HepG2 (cell line): ENCODE measurements around the gene CDHR5. TPM values are rescaled to one million over a fixed set of nuclear protein-coding genes. Genes with fewer than 3 reads are reported as not detected.

Source experiments
- ASH2L ChIP-seq: fragments of 300-600, 200-600 bp; sonication (generic); IDR thresholded peaks from 2 replicates; pipeline ENCODE4 v1.7.0; 2017; ENCODE audit warnings: low read depth, mild to moderate bottlenecking, moderate library complexity, mixed read lengths, low read length; ENCODE audit not compliant: insufficient read length
- GTF2F1 ChIP-seq: fragments of 150-350 bp; IDR thresholded peaks from 2 replicates; pipeline ENCODE4 v1.6.1; 2014; ENCODE audit warnings: low read length
- HDAC6 ChIP-seq: fragments of 200-600 bp; sonication (generic); IDR thresholded peaks from 2 replicates; pipeline ENCODE4 v1.7.0; 2017; ENCODE audit warnings: mild to moderate bottlenecking, antibody characterized with exemption, low read length, low read depth
- JUNB ChIP-seq: sonication (generic); formaldehyde crosslinking; IDR thresholded peaks from 2 replicates; pipeline ENCODE4 v1.8.0; 2022; ENCODE audit warnings: missing genetic modification reagents, mild to moderate bottlenecking, borderline replicate concordance
- KAT7 ChIP-seq: IDR thresholded peaks from 2 replicates; pipeline ENCODE4 v1.6.1; 2018; ENCODE audit warnings: borderline replicate concordance, missing compliant biosample characterization
- MAFF ChIP-seq: IDR thresholded peaks from 2 replicates; pipeline ENCODE4 v1.6.1; 2011; ENCODE audit warnings: low read depth, low read length, improper control_type of control experiment
- NFYC ChIP-seq: IDR thresholded peaks from 2 replicates; pipeline ENCODE4 v1.6.1; 2016; ENCODE audit warnings: missing genetic modification reagents, missing compliant biosample characterization
- RORA ChIP-seq: sonication (generic); formaldehyde crosslinking; IDR thresholded peaks from 2 replicates; pipeline ENCODE4 v1.5.0; 2020; ENCODE audit warnings: mild to moderate bottlenecking, missing genetic modification reagents, moderate library complexity
- SAP130 ChIP-seq: IDR thresholded peaks from 2 replicates; pipeline ENCODE4 v1.6.1; 2016; ENCODE audit warnings: low read depth
- SCMH1 ChIP-seq: sonication (generic); formaldehyde crosslinking; IDR thresholded peaks from 2 replicates; pipeline ENCODE4 v1.9.0; 2021; ENCODE audit warnings: missing genetic modification reagents, mild to moderate bottlenecking, borderline replicate concordance
- SNAPC2 ChIP-seq: sonication (generic); formaldehyde crosslinking; IDR thresholded peaks from 2 replicates; pipeline ENCODE4 v1.8.1; 2022; ENCODE audit warnings: mild to moderate bottlenecking, missing genetic modification reagents
- SP2 ChIP-seq: sonication (generic); formaldehyde crosslinking; IDR thresholded peaks from 2 replicates; pipeline ENCODE4 v1.5.1; 2020; ENCODE audit warnings: mild to moderate bottlenecking, missing genetic modification reagents
- SP5 ChIP-seq: IDR thresholded peaks from 2 replicates; pipeline ENCODE4 v1.6.1; 2016; ENCODE audit warnings: low read depth, borderline replicate concordance
- TAF1 ChIP-seq: sonication (generic); formaldehyde crosslinking; IDR thresholded peaks from 2 replicates; pipeline ENCODE4 v1.4.0; 2020; ENCODE audit warnings: missing genetic modification reagents
- TARDBP ChIP-seq: sonication (generic); formaldehyde crosslinking; IDR thresholded peaks from 2 replicates; pipeline ENCODE4 v1.8.0; 2022; ENCODE audit warnings: mild to moderate bottlenecking, missing genetic modification reagents
- TBL1XR1 ChIP-seq: fragments of 150-350 bp; IDR thresholded peaks from 2 replicates; pipeline ENCODE4 v1.6.1; 2014; ENCODE audit warnings: borderline replicate concordance, low read length; ENCODE audit not compliant: partially characterized antibody
- ZFP36L1 ChIP-seq: sonication (generic); formaldehyde crosslinking; IDR thresholded peaks from 2 replicates; pipeline ENCODE4 v1.8.0; 2022; ENCODE audit warnings: mild to moderate bottlenecking, missing genetic modification reagents, moderate library complexity
- ZNF121 ChIP-seq: sonication (generic); formaldehyde crosslinking; IDR thresholded peaks from 2 replicates; pipeline ENCODE4 v1.5.0; 2020; ENCODE audit warnings: mild to moderate bottlenecking, missing genetic modification reagents
- ZNF337 ChIP-seq: sonication (generic); formaldehyde crosslinking; IDR thresholded peaks from 2 replicates; pipeline ENCODE4 v1.5.1; 2020; ENCODE audit warnings: missing genetic modification reagents, low read depth, mild to moderate bottlenecking, borderline replicate concordance
- ZNF44 ChIP-seq: sonication (generic); formaldehyde crosslinking; IDR thresholded peaks from 2 replicates; pipeline ENCODE4 v1.5.1; 2020; ENCODE audit warnings: mild to moderate bottlenecking, missing genetic modification reagents
- ZNF790 ChIP-seq: sonication (generic); formaldehyde crosslinking; IDR thresholded peaks from 2 replicates; pipeline ENCODE4 v1.8.0; 2022; ENCODE audit warnings: missing genetic modification reagents, mild to moderate bottlenecking, borderline replicate concordance
- ZSCAN25 ChIP-seq: sonication (generic); formaldehyde crosslinking; IDR thresholded peaks from 2 replicates; pipeline ENCODE4 v1.8.0; 2022; ENCODE audit warnings: mild to moderate bottlenecking, missing genetic modification reagents
- polyA plus RNA-seq, 8 experiments: library from polyadenylated mRNA; depleted of rRNA in 3 of 8; stranded (reverse) in 7 of 8; unstranded in 1 of 8; fragments of >200 nt; fragmentation: Illumina TruSeq in 4 of 8; extraction: Trizol in 4 of 8; gene quantifications; 2 replicates each; pipeline versions ENCODE4 v1.2.1 to v1.2.3, GENCODE V29; 2011 to 2016; ENCODE audit warnings: low read depth in 4 of 8, missing spikeins in 1 of 8, mixed read lengths in 1 of 8; ENCODE audit not compliant: insufficient read depth in 1 of 8
- total RNA-seq, 5 experiments: library from RNA; depleted of rRNA; stranded (reverse); fragments of >200 nt; fragmentation: Illumina TruSeq; extraction: Trizol; gene quantifications; 2 replicates each; pipeline ENCODE4 v1.2.3, GENCODE V29; 2016; ENCODE audit warnings: low read depth in 1 of 5
- TF ChIP-seq, protein P1 (sequence below): sonication (generic); formaldehyde crosslinking; IDR thresholded peaks from 2 replicates; pipeline ENCODE4 v1.8.0; 2023; ENCODE audit warnings: mild to moderate bottlenecking, missing genetic modification reagents
- TF ChIP-seq, protein P2 (sequence below): sonication (generic); formaldehyde crosslinking; IDR thresholded peaks from 2 replicates; pipeline ENCODE4 v1.5.0; 2020; ENCODE audit warnings: missing genetic modification reagents
- TF ChIP-seq, protein P3 (sequence below): IDR thresholded peaks from 2 replicates; pipeline ENCODE4 v1.6.1; 2018; ENCODE audit warnings: missing genetic modification reagents, mild to moderate bottlenecking, missing compliant biosample characterization
- TF ChIP-seq, protein P4 (sequence below): sonication (generic); IDR thresholded peaks from 2 replicates; pipeline ENCODE4 v1.6.1; 2016; ENCODE audit warnings: low read depth, borderline replicate concordance
- TF ChIP-seq, protein P5 (sequence below): sonication (generic); formaldehyde crosslinking; IDR thresholded peaks from 2 replicates; pipeline ENCODE4 v1.5.0; 2020; ENCODE audit warnings: missing genetic modification reagents
- TF ChIP-seq, protein P6 (sequence below): IDR thresholded peaks from 2 replicates; pipeline ENCODE4 v1.6.1; 2016; ENCODE audit warnings: low read depth, borderline replicate concordance

The CDHR5 gene
- total and polyA plus RNA-seq, 2 of the 13 experiments (the other 11 are each of a cell fraction or from before 2014, with no cell fraction given) = 0.46 to 0.71 TPM

DNA sequence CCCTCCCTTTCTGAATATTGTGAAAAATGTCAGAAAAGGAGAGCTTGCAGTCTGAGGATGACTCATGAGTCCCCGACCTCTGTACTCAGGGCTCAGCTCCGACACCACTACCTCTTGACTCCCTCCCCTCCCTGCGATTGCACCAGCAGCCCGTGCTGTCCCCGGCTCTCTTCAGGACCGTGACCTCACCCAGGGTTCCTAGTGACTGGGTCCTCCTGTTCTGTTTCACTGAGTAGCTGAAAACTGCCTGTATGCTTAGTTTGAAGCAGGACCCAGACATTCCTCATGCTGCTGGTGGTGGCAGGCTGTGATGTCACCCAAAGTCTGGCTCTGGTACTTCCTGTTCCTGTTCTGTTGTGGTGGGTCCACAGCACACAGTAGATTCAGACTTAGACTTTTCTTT lies 36.8 kb downstream of the CDHR5 start (continued):
- TF ChIP-seq, protein P1, sequence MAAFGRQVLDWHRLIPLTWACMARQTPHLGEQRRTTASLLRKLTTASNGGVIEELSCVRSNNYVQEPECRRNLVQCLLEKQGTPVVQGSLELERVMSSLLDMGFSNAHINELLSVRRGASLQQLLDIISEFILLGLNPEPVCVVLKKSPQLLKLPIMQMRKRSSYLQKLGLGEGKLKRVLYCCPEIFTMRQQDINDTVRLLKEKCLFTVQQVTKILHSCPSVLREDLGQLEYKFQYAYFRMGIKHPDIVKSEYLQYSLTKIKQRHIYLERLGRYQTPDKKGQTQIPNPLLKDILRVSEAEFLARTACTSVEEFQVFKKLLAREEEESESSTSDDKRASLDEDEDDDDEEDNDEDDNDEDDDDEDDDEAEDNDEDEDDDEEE = peak; percentile 37; the same call in 1 of the 2 replicates
- TF ChIP-seq SAP130 (peak; percentile 94), HDAC6 (no peak), MAFF (peak; percentile 48), KAT7 (CRISPR knock-in tag) (0 out of 2 replicates have a peak, but pooled peaks have one; percentile 47), SP5 (CRISPR knock-in tag) (peak; percentile 46; the same call in 1 of the 2 replicates), ZNF121 (CRISPR knock-in tag) (no peak), SCMH1 (CRISPR knock-in tag) (no peak), RORA (CRISPR knock-in tag) (no peak), ZSCAN25 (peak; percentile 92), TAF1 (CRISPR knock-in tag) (no peak), SP2 (CRISPR knock-in tag) (no peak), TBL1XR1 (peak; percentile 33), NFYC (CRISPR knock-in tag) (no peak), ZNF44 (CRISPR knock-in tag) (no peak), JUNB (peak; percentile 85), SNAPC2 (CRISPR knock-in tag) (no peak), ZNF337 (CRISPR knock-in tag) (no peak), ZFP36L1 (CRISPR knock-in tag) (0 out of 2 replicates have a peak, but pooled peaks have one; percentile 38), TARDBP (peak; percentile 64; the same call in 1 of the 2 replicates), ZNF790 (CRISPR knock-in tag) (no peak), GTF2F1 (no peak), ASH2L (no peak)
- TF ChIP-seq, protein P2, sequence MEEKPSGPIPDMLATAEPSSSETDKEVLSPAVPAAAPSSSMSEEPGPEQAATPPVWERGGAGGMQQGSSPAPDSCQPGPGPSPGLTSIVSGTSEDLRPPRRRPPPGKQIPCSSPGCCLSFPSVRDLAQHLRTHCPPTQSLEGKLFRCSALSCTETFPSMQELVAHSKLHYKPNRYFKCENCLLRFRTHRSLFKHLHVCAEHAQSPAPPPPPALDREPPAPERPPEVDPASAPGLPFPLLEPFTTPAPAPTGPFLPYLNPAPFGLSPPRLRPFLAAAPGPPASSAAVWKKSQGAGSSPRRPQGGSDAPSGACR (CRISPR knock-in tag) = 0 out of 2 replicates have a peak, but pooled peaks have one; percentile 56
- TF ChIP-seq, protein P3, sequence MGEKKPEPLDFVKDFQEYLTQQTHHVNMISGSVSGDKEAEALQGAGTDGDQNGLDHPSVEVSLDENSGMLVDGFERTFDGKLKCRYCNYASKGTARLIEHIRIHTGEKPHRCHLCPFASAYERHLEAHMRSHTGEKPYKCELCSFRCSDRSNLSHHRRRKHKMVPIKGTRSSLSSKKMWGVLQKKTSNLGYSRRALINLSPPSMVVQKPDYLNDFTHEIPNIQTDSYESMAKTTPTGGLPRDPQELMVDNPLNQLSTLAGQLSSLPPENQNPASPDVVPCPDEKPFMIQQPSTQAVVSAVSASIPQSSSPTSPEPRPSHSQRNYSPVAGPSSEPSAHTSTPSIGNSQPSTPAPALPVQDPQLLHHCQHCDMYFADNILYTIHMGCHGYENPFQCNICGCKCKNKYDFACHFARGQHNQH (CRISPR knock-in tag) = peak; percentile 79
- TF ChIP-seq, protein P4, sequence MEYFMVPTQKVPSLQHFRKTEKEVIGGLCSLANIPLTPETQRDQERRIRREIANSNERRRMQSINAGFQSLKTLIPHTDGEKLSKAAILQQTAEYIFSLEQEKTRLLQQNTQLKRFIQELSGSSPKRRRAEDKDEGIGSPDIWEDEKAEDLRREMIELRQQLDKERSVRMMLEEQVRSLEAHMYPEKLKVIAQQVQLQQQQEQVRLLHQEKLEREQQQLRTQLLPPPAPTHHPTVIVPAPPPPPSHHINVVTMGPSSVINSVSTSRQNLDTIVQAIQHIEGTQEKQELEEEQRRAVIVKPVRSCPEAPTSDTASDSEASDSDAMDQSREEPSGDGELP = peak; percentile 48; the same call in 1 of the 2 replicates
- TF ChIP-seq, protein P5, sequence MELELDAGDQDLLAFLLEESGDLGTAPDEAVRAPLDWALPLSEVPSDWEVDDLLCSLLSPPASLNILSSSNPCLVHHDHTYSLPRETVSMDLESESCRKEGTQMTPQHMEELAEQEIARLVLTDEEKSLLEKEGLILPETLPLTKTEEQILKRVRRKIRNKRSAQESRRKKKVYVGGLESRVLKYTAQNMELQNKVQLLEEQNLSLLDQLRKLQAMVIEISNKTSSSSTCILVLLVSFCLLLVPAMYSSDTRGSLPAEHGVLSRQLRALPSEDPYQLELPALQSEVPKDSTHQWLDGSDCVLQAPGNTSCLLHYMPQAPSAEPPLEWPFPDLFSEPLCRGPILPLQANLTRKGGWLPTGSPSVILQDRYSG (CRISPR knock-in tag) = no peak
- TF ChIP-seq, protein P6, sequence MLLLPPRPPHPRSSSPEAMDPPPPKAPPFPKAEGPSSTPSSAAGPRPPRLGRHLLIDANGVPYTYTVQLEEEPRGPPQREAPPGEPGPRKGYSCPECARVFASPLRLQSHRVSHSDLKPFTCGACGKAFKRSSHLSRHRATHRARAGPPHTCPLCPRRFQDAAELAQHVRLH = peak; percentile 49; the same call in 1 of the 2 replicates
